GM19043 (cell line): Measurements from ENCODE around the gene SLC9A7.
A peak's percentile ranks its signal among the peaks of the same experiment; 100 is the strongest.

Experiments
- ATAC-seq: cut with Tn5 transposase; IDR thresholded peaks from one replicate; pipeline ENCODE4 v1.9.1; 2021; ENCODE audit warnings: low read depth; ENCODE audit not compliant: unreplicated experiment

Gene SLC9A7

GRCh38 chrX:46662188-46662958 is 96.5 kb downstream of the SLC9A7 start:
- no peak for ATAC-seq

GRCh38 chrX:46653482-46653881 is 105.4 kb downstream of the SLC9A7 start:
- no peak for ATAC-seq

- no peak for ATAC-seq
Measured at GRCh38 chrX:46649421-46650260, 109.3 kb downstream of the SLC9A7 start.

- ATAC-seq, result no peak
Measured at GRCh38 chrX:46648660-46649059, 110.3 kb downstream of the SLC9A7 start.

GRCh38 chrX:46647251-46647650 is 111.7 kb downstream of the SLC9A7 start:
- ATAC-seq, result no peak

- no peak for ATAC-seq
Measured at GRCh38 chrX:46645614-46646013, 113.3 kb downstream of the SLC9A7 start.

- no peak for ATAC-seq
Measured at GRCh38 chrX:46643636-46644035, 115.3 kb downstream of the SLC9A7 start.

GRCh38 chrX:46642145-46642544 is 116.8 kb downstream of the SLC9A7 start:
- no peak for ATAC-seq

- no peak for ATAC-seq
Measured at GRCh38 chrX:46637938-46638337, 121.0 kb downstream of the SLC9A7 start.

- no peak for ATAC-seq
Measured at GRCh38 chrX:46636223-46636622, 122.7 kb downstream of the SLC9A7 start.

GRCh38 chrX:46635186-46635585 is 123.7 kb downstream of the SLC9A7 start:
- no peak for ATAC-seq

GRCh38 chrX:46634577-46634976 is 124.3 kb downstream of the SLC9A7 start:
- no peak for ATAC-seq

- ATAC-seq, result no peak
Measured at GRCh38 chrX:46630141-46630540, 128.8 kb downstream of the SLC9A7 start.

- peak; percentile 89 for ATAC-seq
Measured at GRCh38 chrX:46628460-46629371, 130.2 kb downstream of the SLC9A7 start.

- no peak for ATAC-seq
Measured at GRCh38 chrX:46627711-46628419, 131.1 kb downstream of the SLC9A7 start.

GRCh38 chrX:46627062-46627461 is 131.9 kb downstream of the SLC9A7 start:
- no peak for ATAC-seq

GRCh38 chrX:46626566-46626965 is 132.4 kb downstream of the SLC9A7 start:
- ATAC-seq, result no peak

GRCh38 chrX:46624090-46624786 is 134.7 kb downstream of the SLC9A7 start:
- no peak for ATAC-seq

- ATAC-seq, result no peak
Measured at GRCh38 chrX:46621572-46621971, 137.3 kb downstream of the SLC9A7 start.

GRCh38 chrX:46620505-46620904 is 138.4 kb downstream of the SLC9A7 start:
- ATAC-seq, result no peak
